Neuronal stem cell (in vitro differentiated cells): ENCODE results near the gene CLMN.
A peak's percentile ranks its signal among the peaks of the same experiment; 100 is the strongest.

Experiments used
- DNase-seq: peaks from one replicate; pipeline ENCODE4 v3.0.0-alpha.2; 2013; ENCODE audit warnings: low spot score
- H2AFZ ChIP-seq: one replicate; pipeline ENCODE4 v1.6.1; 2013; ENCODE audit warnings: mild to moderate bottlenecking, low read length, inconsistent platforms
- H2AK5ac ChIP-seq: 2 replicates; pipeline ENCODE4 v1.6.1; 2013; ENCODE audit warnings: low read depth, mild to moderate bottlenecking, inconsistent platforms, low read length, moderate library complexity, mixed read lengths
- H2BK120ac ChIP-seq: 2 replicates; pipeline ENCODE4 v1.6.1; 2013; ENCODE audit warnings: low read depth, mild to moderate bottlenecking, inconsistent platforms, low read length, moderate library complexity, mixed read lengths
- H2BK12ac ChIP-seq: one replicate; pipeline ENCODE4 v1.6.1; 2013; ENCODE audit warnings: low read length, inconsistent platforms
- H2BK15ac ChIP-seq: 2 replicates; pipeline ENCODE4 v1.6.1; 2013; ENCODE audit warnings: mild to moderate bottlenecking, low read length, inconsistent platforms, mixed read lengths
- H2BK5ac ChIP-seq: one replicate; pipeline ENCODE4 v1.6.1; 2013; ENCODE audit warnings: inconsistent platforms, mild to moderate bottlenecking, low read length, moderate library complexity
- H3K14ac ChIP-seq: one replicate; pipeline ENCODE4 v1.6.1; 2013; ENCODE audit warnings: low read length, inconsistent platforms
- H3K18ac ChIP-seq: 2 replicates; pipeline ENCODE4 v1.6.1; 2013; ENCODE audit warnings: low read length, inconsistent platforms
- H3K23ac ChIP-seq: 2 replicates; pipeline ENCODE4 v1.6.1; 2013; ENCODE audit warnings: low read depth, mild to moderate bottlenecking, mixed read lengths, low read length, inconsistent platforms; ENCODE audit not compliant: poor library complexity
- H3K27ac ChIP-seq: replicated peaks from 3 replicates; pipeline ENCODE4 v1.5.1; 2013; ENCODE audit warnings: low read length, inconsistent platforms
- H3K27me3 ChIP-seq, 3 experiments: 2 replicates each; pipeline ENCODE4 v1.6.1; 2013; ENCODE audit warnings: low read length in 3 of 3, mild to moderate bottlenecking in 2 of 3, inconsistent platforms in 1 of 3, low read depth in 1 of 3, mixed read lengths in 1 of 3, moderate library complexity in 1 of 3; ENCODE audit not compliant: control insufficient read depth in 3 of 3, insufficient read depth in 3 of 3
- H3K36me3 ChIP-seq, 2 donors: replicated peaks in 1 of 2; 2 replicates each; pipeline ENCODE4 v1.6.1; 2013; ENCODE audit warnings: low read length in 2 of 2; ENCODE audit not compliant: control insufficient read depth in 2 of 2, insufficient read depth in 2 of 2
- H3K4ac ChIP-seq: 2 replicates; pipeline ENCODE4 v1.6.1; 2013; ENCODE audit warnings: inconsistent platforms, mild to moderate bottlenecking, low read length, moderate library complexity
- H3K4me1 ChIP-seq, 2 donors: 1 replicate in 1 of 2; 2 replicates in 1 of 2; pipeline ENCODE4 v1.6.1; 2013; ENCODE audit warnings: low read length in 2 of 2, low read depth in 1 of 2; ENCODE audit not compliant: control insufficient read depth in 2 of 2, insufficient read depth in 1 of 2
- H3K4me2 ChIP-seq: one replicate; pipeline ENCODE4 v1.6.1; 2013; ENCODE audit warnings: mild to moderate bottlenecking, low read length, inconsistent platforms; ENCODE audit not compliant: insufficient read depth, poor library complexity, severe bottlenecking
- H3K4me3 ChIP-seq, 2 donors: 2 replicates each; pipeline ENCODE4 v1.5.1; 2013; ENCODE audit warnings: low read length in 2 of 2, mild to moderate bottlenecking in 2 of 2, inconsistent platforms in 1 of 2, moderate library complexity in 1 of 2
- H3K79me1 ChIP-seq: one replicate; pipeline ENCODE4 v1.6.1; 2013; ENCODE audit warnings: low read depth, mild to moderate bottlenecking, inconsistent platforms, low read length, moderate library complexity
- H3K9ac ChIP-seq: one replicate; pipeline ENCODE4 v1.6.1; 2013; ENCODE audit warnings: mild to moderate bottlenecking, low read depth, low read length, inconsistent platforms; ENCODE audit not compliant: poor library complexity
- H3K9me3 ChIP-seq, 2 donors: replicated peaks in 1 of 2; 2 replicates each; pipeline versions ENCODE3 to v1.6.1; 2013; ENCODE audit warnings: low read length in 2 of 2, mild to moderate bottlenecking in 2 of 2, inconsistent platforms in 1 of 2, low read depth in 1 of 2, mixed read lengths in 1 of 2, moderate library complexity in 1 of 2; ENCODE audit not compliant: control insufficient read depth in 2 of 2, insufficient read depth in 1 of 2
- H4K8ac ChIP-seq: one replicate; pipeline ENCODE4 v1.6.1; 2013; ENCODE audit warnings: low read depth, mild to moderate bottlenecking, inconsistent platforms, low read length, moderate library complexity
- H4K91ac ChIP-seq: one replicate; pipeline ENCODE4 v1.6.1; 2013; ENCODE audit warnings: low read length, low read depth, mild to moderate bottlenecking, inconsistent platforms; ENCODE audit not compliant: poor library complexity
- WGBS, 2 donors: extraction: QIAGEN DNeasy Blood & Tissue Kit; methylation state at CpG; one replicate each; pipeline ENCODE4 v1.1.7; 2013; ENCODE audit warnings: missing lambda C conversion rate in 2 of 2, mixed read lengths in 1 of 2; ENCODE audit not compliant: insufficient read length in 2 of 2, insufficient replicate concordance in 1 of 2; ENCODE audit errors: extremely low coverage in 2 of 2; 5-methylcytosine and 5-hydroxymethylcytosine counted together

Gene CLMN

DNA sequence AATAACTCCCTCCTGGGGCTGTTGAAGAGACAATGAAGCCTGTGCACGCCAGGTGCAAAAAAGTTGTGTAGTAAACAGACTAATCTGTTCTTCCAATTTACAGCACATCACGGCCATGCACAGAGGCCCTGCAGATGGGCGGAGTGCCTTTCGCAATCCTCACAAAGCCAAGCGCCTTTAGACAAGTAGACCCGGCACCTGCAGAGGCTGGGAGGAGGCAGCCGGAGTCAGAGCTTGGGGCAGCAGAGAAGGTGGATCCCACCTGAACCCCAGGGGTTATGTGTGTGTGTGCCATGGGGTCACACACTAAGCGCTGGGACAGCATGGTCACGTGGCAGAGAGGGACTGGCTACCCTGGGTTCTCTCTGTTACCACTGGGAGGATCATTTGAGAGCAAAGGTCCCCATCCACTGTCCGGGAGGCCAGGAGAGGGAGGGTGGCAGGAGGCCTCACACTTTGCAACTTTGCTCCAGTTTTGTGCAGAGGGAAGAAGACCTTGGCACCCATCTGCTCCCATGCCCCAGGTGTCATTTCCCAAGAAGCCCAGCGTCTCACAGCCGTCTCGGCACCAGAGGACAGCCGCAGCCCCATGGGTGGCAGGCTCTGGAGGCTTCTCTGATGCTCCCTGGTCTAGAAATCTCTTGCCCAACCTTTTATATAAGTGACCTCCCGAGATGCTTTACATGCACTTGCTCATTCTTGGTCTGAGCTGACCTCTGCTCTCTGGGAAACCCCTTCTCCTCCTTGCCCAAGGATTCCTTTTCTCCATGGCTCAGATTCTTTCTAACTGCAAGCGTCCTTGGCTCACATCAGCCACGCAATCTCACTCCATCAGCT, 82.4 kb downstream of the CLMN start:
- WGBS, 2 donors: no CpG with 5 or more reads among the region's 17 CpGs
- Histone ChIP-seq H2BK12ac (no peak overlapping the region), H3K4me1 (peaks cover 5 to 9% of the 10 kb centered on the region in 2 donors), H3K27me3 (no peaks in the 10 kb centered on the region), H3K4ac (no peak overlapping the region), H3K79me1 (no peaks in the 10 kb centered on the region), H3K4me2 (no peak overlapping the region), H2AFZ (peak overlapping the region; percentile 45), H2BK5ac (no peak overlapping the region), H4K91ac (no peak overlapping the region), H3K36me3 (no peaks in the 10 kb centered on the region), H3K9me3 (no peaks in the 10 kb centered on the region), H4K8ac (no peak overlapping the region), H3K4me3 (no peak overlapping the region), H2AK5ac (peak overlapping the region; percentile 72), H3K27ac (no peak overlapping the region), H3K14ac (no peak overlapping the region), H3K9ac (no peak overlapping the region), H3K23ac (no peak overlapping the region), H2BK15ac (no peak overlapping the region), H2BK120ac (no peak overlapping the region), H3K18ac (peak overlapping the region; percentile 24)
- DNase-seq: no peak

DNA sequence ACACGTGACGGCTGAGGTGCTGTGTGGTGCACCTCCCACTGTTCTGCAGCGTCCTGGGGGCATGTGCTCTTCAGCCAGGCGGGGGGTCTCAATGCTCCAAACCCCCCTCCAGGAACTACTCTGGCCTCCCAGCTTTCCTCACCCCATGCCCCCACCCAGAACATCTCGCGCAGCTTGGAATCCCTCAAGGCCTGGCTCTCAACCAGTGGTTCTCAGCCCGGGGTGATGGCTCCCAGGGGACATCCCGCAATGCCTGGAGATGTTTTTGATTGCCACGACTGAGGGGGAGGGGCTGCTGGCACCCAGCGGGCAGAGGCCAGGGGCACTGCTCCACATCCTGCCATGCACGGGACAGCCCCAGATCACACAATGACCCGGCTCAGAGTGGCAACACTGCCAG, 83.5 kb downstream of the CLMN start:
- no peaks in the 10 kb centered on the region for H3K27me3 ChIP-seq
- peaks cover 5 to 8% of the 10 kb centered on the region in 2 donors for H3K4me1 ChIP-seq
- no peak overlapping the region for H3K9ac ChIP-seq
- no peak overlapping the region for H4K91ac ChIP-seq
- WGBS, 2 donors: no CpG with 5 or more reads among the region's 12 CpGs
- no peak for DNase-seq
- H3K23ac ChIP-seq: no peak overlapping the region
- no peak overlapping the region for H2BK15ac ChIP-seq
- no peak overlapping the region for H4K8ac ChIP-seq
- H3K4me2 ChIP-seq: no peak overlapping the region
- no peak overlapping the region for H2AFZ ChIP-seq
- no peak overlapping the region for H3K4me3 ChIP-seq
- no peak overlapping the region for H3K4ac ChIP-seq
- no peaks in the 10 kb centered on the region for H3K79me1 ChIP-seq
- H2AK5ac ChIP-seq: peak overlapping the region; percentile 34
- no peak overlapping the region for H2BK5ac ChIP-seq
- peak overlapping the region; percentile 44 for H3K18ac ChIP-seq
- no peak overlapping the region for H2BK120ac ChIP-seq
- H3K9me3 ChIP-seq: no peaks in the 10 kb centered on the region
- no peak overlapping the region for H3K27ac ChIP-seq
- no peak overlapping the region for H3K14ac ChIP-seq
- no peak overlapping the region for H2BK12ac ChIP-seq
- H3K36me3 ChIP-seq: no peaks in the 10 kb centered on the region

DNA sequence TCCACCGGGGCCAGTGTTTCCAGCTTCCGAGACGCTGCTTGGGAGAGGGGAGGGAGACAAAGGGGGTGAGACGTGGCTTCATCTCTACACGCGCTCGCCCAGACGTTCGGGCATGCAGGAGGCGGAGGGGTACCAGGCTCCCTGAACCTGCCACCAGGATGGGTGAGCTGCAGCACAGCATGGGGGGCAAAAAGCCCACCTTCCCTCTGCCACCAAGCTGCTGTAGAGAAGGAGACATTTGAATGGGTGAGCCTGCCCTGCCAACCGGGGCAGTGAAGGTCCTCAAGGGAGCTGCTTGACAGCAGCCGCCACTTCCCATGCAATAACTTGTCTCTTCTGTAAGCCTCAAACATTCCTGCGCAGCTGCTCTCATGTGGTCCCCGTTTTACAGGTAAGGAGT, 83.9 kb downstream of the CLMN start:
- Histone ChIP-seq H3K27ac (no peak overlapping the region), H3K79me1 (no peaks in the 10 kb centered on the region), H3K9me3 (no peaks in the 10 kb centered on the region), H2AK5ac (peak overlapping the region; percentile 34), H3K4me3 (no peak overlapping the region), H2BK5ac (no peak overlapping the region), H3K36me3 (no peaks in the 10 kb centered on the region), H3K18ac (peak overlapping the region; percentile 44), H2BK120ac (no peak overlapping the region), H2BK12ac (peak overlapping the region; percentile 59), H3K14ac (no peak overlapping the region), H4K91ac (no peak overlapping the region), H3K9ac (no peak overlapping the region), H3K4me2 (no peak overlapping the region), H3K4me1 (peaks cover 6 to 7% of the 10 kb centered on the region in 2 donors), H2AFZ (no peak overlapping the region), H3K4ac (no peak overlapping the region), H3K27me3 (no peaks in the 10 kb centered on the region), H4K8ac (no peak overlapping the region), H2BK15ac (no peak overlapping the region), H3K23ac (no peak overlapping the region)
- no peak for DNase-seq
- WGBS, 2 donors: no CpG with 5 or more reads among the region's 14 CpGs

DNA sequence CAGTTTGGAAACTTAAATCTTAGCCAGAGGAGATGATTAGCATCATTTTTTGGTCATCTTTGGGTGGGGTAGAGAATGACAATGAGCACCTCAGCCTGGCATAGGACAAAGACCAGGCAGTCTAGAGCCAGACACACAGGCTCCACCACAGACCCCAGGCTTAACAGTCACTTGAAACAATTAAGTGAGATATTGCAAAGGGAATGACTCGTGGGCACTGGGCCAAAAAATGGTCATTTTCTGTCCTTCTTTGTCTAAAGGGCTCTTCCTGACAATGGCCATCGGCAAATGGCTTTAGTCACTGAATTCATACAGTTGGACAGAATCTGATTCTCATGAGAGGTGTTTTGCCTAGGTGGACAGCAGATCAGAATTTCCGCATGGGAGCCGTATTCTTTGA, 84.4 kb downstream of the CLMN start:
- H2AFZ ChIP-seq: no peak overlapping the region
- no CpG with 5 or more reads among the region's 4 CpGs for WGBS, 2 donors
- peaks cover 6 to 9% of the 10 kb centered on the region in 2 donors for H3K4me1 ChIP-seq
- H2AK5ac ChIP-seq: no peak overlapping the region
- no peak overlapping the region for H3K4me2 ChIP-seq
- H3K27ac ChIP-seq: no peak overlapping the region
- H3K23ac ChIP-seq: no peak overlapping the region
- H2BK120ac ChIP-seq: no peak overlapping the region
- H3K18ac ChIP-seq: peak overlapping the region; percentile 44
- no peak overlapping the region for H3K4ac ChIP-seq
- no peaks in the 10 kb centered on the region for H3K9me3 ChIP-seq
- no peaks in the 10 kb centered on the region for H3K79me1 ChIP-seq
- no peak overlapping the region for H4K8ac ChIP-seq
- H2BK12ac ChIP-seq: peak overlapping the region; percentile 59
- H3K4me3 ChIP-seq: no peak overlapping the region
- no peak for DNase-seq
- H4K91ac ChIP-seq: no peak overlapping the region
- no peaks in the 10 kb centered on the region for H3K36me3 ChIP-seq
- no peak overlapping the region for H3K14ac ChIP-seq
- no peak overlapping the region for H3K9ac ChIP-seq
- no peak overlapping the region for H2BK15ac ChIP-seq
- no peaks in the 10 kb centered on the region for H3K27me3 ChIP-seq
- no peak overlapping the region for H2BK5ac ChIP-seq
